CD4-positive, alpha-beta T cell treated with Interleukin-10 for 1 hour (primary cell): ENCODE measurements around the gene LSMEM2.
"Not testable (repeated sequence)": the region's sequence is repeated elsewhere in the genome, so short reads cannot be mapped to it uniquely, and the experiment has no call there.

ENCODE experiments used
- DNase-seq: peaks from one replicate; pipeline ENCODE4 v3.0.0-alpha.2; 2020

Gene LSMEM2

GRCh38 chr3:50246517-50246954 lies 32.4 kb upstream of the LSMEM2 start:
- DNase-seq, result peak; percentile 86

- DNase-seq, result no peak
Observed at GRCh38 chr3:50248387-50248786, 30.5 kb upstream of the LSMEM2 start.

GRCh38 chr3:50249457-50249856 lies 29.4 kb upstream of the LSMEM2 start:
- no peak for DNase-seq

GRCh38 chr3:50250514-50250913 lies 28.4 kb upstream of the LSMEM2 start:
- DNase-seq, result no peak

GRCh38 chr3:50251220-50251619 lies 27.7 kb upstream of the LSMEM2 start:
- DNase-seq, result no peak

GRCh38 chr3:50254577-50255250 lies 24.2 kb upstream of the LSMEM2 start:
- DNase-seq, result no peak

- no peak for DNase-seq
Observed at GRCh38 chr3:50255251-50255615, 23.7 kb upstream of the LSMEM2 start.

GRCh38 chr3:50256978-50257890 lies 21.7 kb upstream of the LSMEM2 start:
- peak; percentile 42 for DNase-seq

GRCh38 chr3:50258029-50258680 lies 20.7 kb upstream of the LSMEM2 start:
- DNase-seq, result no peak

- DNase-seq, result no peak
Observed at GRCh38 chr3:50258979-50259378, 19.9 kb upstream of the LSMEM2 start.

GRCh38 chr3:50259432-50260026 lies 19.4 kb upstream of the LSMEM2 start:
- DNase-seq, result no peak

- DNase-seq, result peak; percentile 87
Observed at GRCh38 chr3:50260027-50260941, 18.6 kb upstream of the LSMEM2 start.

GRCh38 chr3:50260942-50261441 lies 17.9 kb upstream of the LSMEM2 start:
- DNase-seq, result no peak

- DNase-seq, result no peak
Observed at GRCh38 chr3:50261505-50261904, 17.4 kb upstream of the LSMEM2 start.

- not testable (repeated sequence) for DNase-seq
Observed at GRCh38 chr3:50262200-50262599, 16.7 kb upstream of the LSMEM2 start.

- no peak for DNase-seq
Observed at GRCh38 chr3:50262778-50263177, 16.1 kb upstream of the LSMEM2 start.

GRCh38 chr3:50263478-50264382 lies 15.2 kb upstream of the LSMEM2 start:
- no peak for DNase-seq

- no peak for DNase-seq
Observed at GRCh38 chr3:50264383-50264963, 14.4 kb upstream of the LSMEM2 start.

GRCh38 chr3:50264964-50265485 lies 13.9 kb upstream of the LSMEM2 start:
- no peak for DNase-seq

GRCh38 chr3:50265571-50265970 lies 13.3 kb upstream of the LSMEM2 start:
- no peak for DNase-seq
